Lung (tissue), 12 donors: ENCODE results near the gene CACNA1C. TPM values are rescaled to one million over a fixed set of nuclear protein-coding genes. Genes with fewer than 3 reads are reported as not detected.

Experiments used
- ATAC-seq: fragments of 200-7000 bp; cut with Tn5 transposase; one replicate; pipeline ENCODE4 v1.9.1; 2020; ENCODE audit warnings: moderate number of reproducible peaks; ENCODE audit not compliant: insufficient read depth, low FRiP score
- DNase-seq, 3 donors: peaks; one replicate each; pipeline ENCODE4 v3.0.0-alpha.2; 2013 to 2017
- H3K27ac ChIP-seq, 2 donors: one replicate each; pipeline ENCODE4 v1.5.1; 2013; ENCODE audit warnings: mild to moderate bottlenecking in 2 of 2, moderate library complexity in 2 of 2, control low read depth in 1 of 2, inconsistent platforms in 1 of 2, low read depth in 1 of 2, low read length in 1 of 2
- H3K27me3 ChIP-seq, 3 donors: one replicate each; pipeline ENCODE4 v1.5.1; 2013; ENCODE audit warnings: low read length in 2 of 3; ENCODE audit not compliant: control insufficient read depth in 3 of 3, insufficient read depth in 3 of 3
- H3K36me3 ChIP-seq, 4 donors: one replicate each; pipeline ENCODE4 v1.5.1; 2013; ENCODE audit warnings: low read length in 4 of 4, mild to moderate bottlenecking in 1 of 4, moderate library complexity in 1 of 4; ENCODE audit not compliant: control insufficient read depth in 4 of 4, insufficient read depth in 4 of 4
- H3K4me1 ChIP-seq, 5 donors: one replicate each; pipeline ENCODE4 v1.5.1; 2013; ENCODE audit warnings: low read length in 5 of 5, mild to moderate bottlenecking in 2 of 5, moderate library complexity in 1 of 5; ENCODE audit not compliant: control insufficient read depth in 5 of 5, insufficient read depth in 5 of 5
- H3K4me3 ChIP-seq: one replicate; pipeline ENCODE4 v1.5.1; 2013; ENCODE audit warnings: mild to moderate bottlenecking, control low read depth, moderate library complexity
- H3K9ac ChIP-seq, 2 donors: one replicate each; pipeline ENCODE4 v1.5.1; 2013; ENCODE audit warnings: low read length in 2 of 2, control low read depth in 1 of 2; ENCODE audit not compliant: insufficient read depth in 1 of 2
- H3K9me3 ChIP-seq, 4 donors: one replicate each; pipeline ENCODE4 v1.5.1; 2013; ENCODE audit warnings: low read length in 3 of 4, mild to moderate bottlenecking in 1 of 4, moderate library complexity in 1 of 4; ENCODE audit not compliant: control insufficient read depth in 4 of 4, insufficient read depth in 3 of 4
- CTCF ChIP-seq: IDR thresholded peaks from 2 replicates; pipeline ENCODE4 v1.5.1; 2012; ENCODE audit warnings: mild to moderate bottlenecking; ENCODE audit errors: control extremely low read depth, extremely low read depth
- WGBS, 2 donors: extraction: QIAGEN DNeasy Blood & Tissue Kit; methylation state at CpG; one replicate each; pipeline ENCODE4 v1.1.7; 2013; 5-methylcytosine and 5-hydroxymethylcytosine counted together
- polyA plus RNA-seq, 2 donors: library from polyadenylated mRNA; stranded (reverse); fragments of 200-250 nt; gene quantifications; one replicate each; pipeline ENCODE4 v1.2.1, GENCODE V29; 2013
- total RNA-seq, 2 donors: library from RNA; depleted of rRNA in 1 of 2; stranded (reverse); fragments of >200 nt in 1 of 2; gene quantifications; one replicate each; pipeline ENCODE4 v1.2.1, GENCODE V29; 2014 to 2021
- donor health status: control.
- donor health status: control.
- donor health status: Bipolar disorder and iron deficiency.
- donor health status: healthy.
- donor health status: DM: yes; HTN: yes; CAD: no.

The CACNA1C gene
- total and polyA plus RNA-seq, 4 donors = 3.2 to 17.5 (median 7.5) TPM

DNA sequence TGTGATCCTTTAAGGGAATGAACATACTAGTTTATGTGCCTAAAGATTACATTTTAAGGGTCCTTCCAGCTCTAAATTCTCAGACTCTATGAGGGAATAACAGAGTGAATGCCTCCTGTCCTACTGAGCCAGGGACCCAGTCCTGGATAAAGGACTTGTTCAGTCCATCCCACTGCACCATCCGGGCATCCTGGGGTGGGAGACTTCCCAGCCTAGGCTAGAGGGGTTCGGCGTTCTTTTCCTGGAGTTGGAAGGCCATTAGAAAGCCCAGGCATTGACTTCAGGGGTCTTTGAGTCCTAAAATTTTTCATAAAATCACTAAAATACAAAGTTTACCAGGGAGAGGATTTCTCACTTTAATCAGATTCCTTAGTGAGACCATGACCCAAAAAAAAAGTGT is 614.1 kb downstream of the CACNA1C start:
- H3K36me3 ChIP-seq = peaks cover 0 to 16% (median 9%) of the 10 kb centered on the region in 4 donors
- TF ChIP-seq CTCF = no peak
- 82 to 84% methylated on average over 3 of the region's 3 CpGs for WGBS, 2 donors

GRCh38 chr12:2667716-2668440 is 615.1 kb downstream of the CACNA1C start:
- 85 to 94% methylated on average over 17 of the region's 17 CpGs for WGBS, 2 donors
- Histone ChIP-seq H3K27me3 (no peaks in the 10 kb centered on the region), H3K4me3 (no peak overlapping the region), H3K9me3 (no peaks in the 10 kb centered on the region), H3K4me1 (no peaks in the 10 kb centered on the region), H3K27ac (no peak overlapping the region), H3K36me3 (peaks cover 0 to 17% (median 8%) of the 10 kb centered on the region in 4 donors), H3K9ac (no peak overlapping the region)
- ATAC-seq (no peak), DNase-seq (no peak)
- TF ChIP-seq CTCF = no peak

More for the DNA sequence above, 614.1 kb downstream of the CACNA1C start:
- Histone ChIP-seq H3K9me3 (no peaks in the 10 kb centered on the region), H3K27me3 (no peaks in the 10 kb centered on the region), H3K4me3 (no peak overlapping the region), H3K27ac (no peak overlapping the region), H3K9ac (no peak overlapping the region), H3K4me1 (no peaks in the 10 kb centered on the region)
- ATAC-seq = no peak
- no peak for DNase-seq

GRCh38 chr12:2668816-2669215 is 616.0 kb downstream of the CACNA1C start:
- Histone ChIP-seq H3K9me3 (no peaks in the 10 kb centered on the region), H3K9ac (no peak overlapping the region), H3K27me3 (no peaks in the 10 kb centered on the region), H3K36me3 (peaks cover 0 to 17% (median 8%) of the 10 kb centered on the region in 4 donors), H3K4me3 (no peak overlapping the region), H3K4me1 (no peaks in the 10 kb centered on the region), H3K27ac (no peak overlapping the region)
- DNase-seq = no peak
- ATAC-seq = no peak
- 89 to 92% methylated on average over 17 of the region's 17 CpGs for WGBS, 2 donors
- no peak for TF ChIP-seq CTCF
